Measurements from ENCODE around the gene ESAM. TPM values are rescaled to one million over a fixed set of nuclear protein-coding genes. Genes with fewer than 3 reads are reported as not detected.
A peak's percentile ranks its signal among the peaks of the same experiment; 100 is the strongest.

ESAM gene
- polyA plus RNA-seq, 1 experiment = 0.06 TPM

GRCh38 chr11:124788521-124788920, 26.4 kb upstream of the ESAM start:
- H3K4me3 ChIP-seq (ENCODE audit: low read depth, low read length) = no peak overlapping the region
- ChIA-PET POLR2A (no interaction called here), CTCF (interaction anchor here (0.9 to 2.1 kb wide), 5 partner anchors 25 to 145 kb away, joined by 3 to 7 read pairs (median 3); no protein-coding TSS in a partner anchor)
- no peaks in the 10 kb centered on the region for H3K9me3 ChIP-seq (ENCODE audit: control insufficient read depth, insufficient read depth, low read length)
- H3K27ac ChIP-seq (ENCODE audit: low read depth, low read length) = no peak overlapping the region
- no peak for DNase-seq (ENCODE audit: low read depth, low spot score)
- no peak for TF ChIP-seq CTCF (IDR thresholded peaks at IDR 0.05; ENCODE audit: low read depth, low read length)
- H3K27me3 ChIP-seq (ENCODE audit: control insufficient read depth, insufficient read depth, low read length) = no peaks in the 10 kb centered on the region

- no peak overlapping the region for H3K27ac ChIP-seq (ENCODE audit: low read depth, low read length)
- TF ChIP-seq CTCF (IDR thresholded peaks at IDR 0.05; ENCODE audit: low read depth, low read length) = no peak
- H3K9me3 ChIP-seq (ENCODE audit: control insufficient read depth, insufficient read depth, low read length) = no peaks in the 10 kb centered on the region
- no peaks in the 10 kb centered on the region for H3K27me3 ChIP-seq (ENCODE audit: control insufficient read depth, insufficient read depth, low read length)
- DNase-seq (ENCODE audit: low read depth, low spot score) = no peak
- ChIA-PET POLR2A (no interaction called here), CTCF (interaction anchor here (5.3 kb wide), 1 partner anchor 9 kb away, joined by 46 read pairs; no protein-coding TSS in a partner anchor)
- H3K4me3 ChIP-seq (ENCODE audit: low read depth, low read length) = no peak overlapping the region
Observed at GRCh38 chr11:124784051-124784450, 22.0 kb upstream of the ESAM start.

GRCh38 chr11:124783002-124783401, 20.9 kb upstream of the ESAM start:
- POLR2A ChIA-PET = no interaction called here

GRCh38 chr11:124779568-124779967, 17.5 kb upstream of the ESAM start:
- TF ChIP-seq CTCF (IDR thresholded peaks at IDR 0.05; ENCODE audit: low read depth, low read length) = no peak
- ChIA-PET POLR2A (no interaction called here), CTCF (interaction anchor here (0.6 to 3.7 kb wide), 7 partner anchors 15 to 570 kb away, joined by 3 to 30 read pairs (median 7); partner anchors contain the start of gene ESAM)
- DNase-seq (ENCODE audit: low read depth, low spot score) = no peak
- no peak overlapping the region for H3K4me3 ChIP-seq (ENCODE audit: low read depth, low read length)
- no peak overlapping the region for H3K27ac ChIP-seq (ENCODE audit: low read depth, low read length)
- H3K9me3 ChIP-seq (ENCODE audit: control insufficient read depth, insufficient read depth, low read length) = no peaks in the 10 kb centered on the region
- no peaks in the 10 kb centered on the region for H3K27me3 ChIP-seq (ENCODE audit: control insufficient read depth, insufficient read depth, low read length)

More at GRCh38 chr11:124783002-124783401, 20.9 kb upstream of the ESAM start:
- no peak overlapping the region for H3K4me3 ChIP-seq (ENCODE audit: low read depth, low read length)
- H3K27me3 ChIP-seq (ENCODE audit: control insufficient read depth, insufficient read depth, low read length) = no peaks in the 10 kb centered on the region
- CTCF ChIA-PET = interaction anchor here (0.9 to 5.3 kb wide), 6 partner anchors 11 to 139 kb away, joined by 3 to 46 read pairs (median 9); partner anchors contain the start of gene ESAM
- TF ChIP-seq CTCF (IDR thresholded peaks at IDR 0.05; ENCODE audit: low read depth, low read length) = no peak
- H3K9me3 ChIP-seq (ENCODE audit: control insufficient read depth, insufficient read depth, low read length) = no peaks in the 10 kb centered on the region
- no peak overlapping the region for H3K27ac ChIP-seq (ENCODE audit: low read depth, low read length)
- no peak for DNase-seq (ENCODE audit: low read depth, low spot score)

- no peaks in the 10 kb centered on the region for H3K27me3 ChIP-seq (ENCODE audit: control insufficient read depth, insufficient read depth, low read length)
- peak; percentile 22; the same call in 1 of the 2 replicates for TF ChIP-seq CTCF (IDR thresholded peaks at IDR 0.05; ENCODE audit: low read depth, low read length)
- no peaks in the 10 kb centered on the region for H3K9me3 ChIP-seq (ENCODE audit: control insufficient read depth, insufficient read depth, low read length)
- CTCF ChIA-PET = interaction anchor here (1.6 to 3.7 kb wide), 7 partner anchors 10 to 88 kb away, joined by 5 to 30 read pairs (median 7); partner anchors contain the start of gene ESAM
- POLR2A ChIA-PET = no interaction called here
- no peak overlapping the region for H3K4me3 ChIP-seq (ENCODE audit: low read depth, low read length)
- DNase-seq (ENCODE audit: low read depth, low spot score) = no peak
- H3K27ac ChIP-seq (ENCODE audit: low read depth, low read length) = no peak overlapping the region
Observed at GRCh38 chr11:124778281-124778680, 16.2 kb upstream of the ESAM start.

Data from AG04450 (cell line).